GM21526 (cell line): ENCODE measurements around the gene ZEB2.

Experiments
- ATAC-seq: cut with Tn5 transposase; IDR thresholded peaks from one replicate; pipeline ENCODE4 v1.9.1; 2021; ENCODE audit warnings: moderate library complexity; ENCODE audit not compliant: unreplicated experiment, low FRiP score

The ZEB2 gene

GRCh38 chr2:144475044-144475443, 44.9 kb downstream of the ZEB2 start:
- ATAC-seq = no peak

GRCh38 chr2:144474017-144474416, 45.9 kb downstream of the ZEB2 start:
- no peak for ATAC-seq

- ATAC-seq = no peak
These were observed 47.0 kb downstream of the ZEB2 start for GRCh38 chr2:144472911-144473310.

- no peak for ATAC-seq
These were observed 47.9 kb downstream of the ZEB2 start for GRCh38 chr2:144472046-144472412.

GRCh38 chr2:144471305-144472045, 48.4 kb downstream of the ZEB2 start:
- ATAC-seq = peak; percentile 69

DNA sequence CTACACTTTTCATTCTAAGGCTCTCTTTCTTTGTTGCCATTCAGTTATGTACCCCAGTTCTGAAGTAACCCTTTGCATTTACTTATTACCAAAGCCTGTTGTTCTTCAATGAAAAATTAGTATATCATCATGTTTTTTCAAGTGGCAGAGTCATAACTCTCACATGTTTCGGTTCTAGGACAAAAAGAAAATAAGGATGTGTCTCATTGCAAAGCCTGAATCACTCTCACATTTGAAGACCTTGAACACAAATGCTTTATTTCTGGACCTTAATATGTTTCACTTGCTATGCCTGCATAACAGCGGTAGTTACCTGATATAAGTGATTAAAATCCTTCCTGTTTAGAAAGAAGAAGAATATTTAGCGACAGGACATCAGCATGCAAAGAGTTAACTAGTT, 49.1 kb downstream of the ZEB2 start:
- ATAC-seq = no peak

- ATAC-seq = no peak
These were observed 49.6 kb downstream of the ZEB2 start for GRCh38 chr2:144470334-144470733.

DNA sequence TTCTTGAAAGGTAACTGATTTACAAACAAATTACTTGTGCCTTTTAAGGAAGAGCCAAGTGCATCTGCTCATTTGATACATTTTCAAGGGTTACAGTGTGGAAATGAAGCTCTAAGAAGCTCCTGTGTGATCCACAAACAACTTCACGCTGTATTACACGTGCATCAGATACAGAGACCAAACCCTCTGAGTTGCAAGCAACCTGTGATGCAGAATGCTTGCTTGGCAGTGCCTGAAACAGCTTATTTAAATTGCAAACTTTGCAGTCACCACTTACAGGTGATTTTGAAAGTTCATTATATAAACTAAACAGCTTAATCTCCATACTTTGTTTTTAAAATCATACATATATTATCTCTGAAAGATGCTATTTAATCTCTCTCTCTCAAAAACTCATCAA, 50.1 kb downstream of the ZEB2 start:
- no peak for ATAC-seq

DNA sequence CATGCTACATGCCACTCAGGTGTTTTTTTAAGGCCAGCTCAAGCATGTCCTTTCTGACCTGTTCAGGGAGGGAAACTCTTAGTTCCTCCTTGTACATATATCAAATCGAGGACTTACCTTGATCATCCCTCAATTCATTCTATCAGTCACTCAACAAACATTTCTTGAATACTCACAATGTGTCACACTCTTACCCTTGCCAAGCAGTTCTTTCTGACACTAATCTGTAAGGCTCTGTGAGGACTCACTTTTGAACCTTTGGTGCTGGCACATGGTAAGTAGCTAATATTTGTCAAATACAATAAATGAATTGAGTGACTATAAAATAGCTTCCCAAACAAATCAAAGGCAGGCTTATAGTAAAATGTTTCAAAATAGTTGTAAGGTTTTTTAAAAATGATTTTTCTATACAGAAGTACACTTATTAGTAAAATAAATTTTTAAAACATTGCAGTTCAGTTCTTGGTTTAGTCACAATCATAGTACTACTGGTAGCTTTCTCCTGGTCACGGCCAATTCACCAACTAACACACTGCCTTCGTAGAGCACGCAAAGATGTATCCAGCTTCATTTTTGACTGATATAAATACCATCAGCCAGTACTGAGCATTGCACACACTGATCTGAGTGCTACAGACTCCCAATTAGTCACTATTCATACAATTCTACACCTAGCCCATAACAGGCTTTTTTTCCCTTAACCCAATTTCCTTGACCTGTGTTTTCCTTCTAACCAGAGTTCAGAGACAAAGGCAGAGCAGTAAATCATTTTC, 50.9 kb downstream of the ZEB2 start:
- no peak for ATAC-seq

GRCh38 chr2:144467502-144468137, 52.3 kb downstream of the ZEB2 start:
- no peak for ATAC-seq

GRCh38 chr2:144466637-144467036, 53.3 kb downstream of the ZEB2 start:
- ATAC-seq = no peak

DNA sequence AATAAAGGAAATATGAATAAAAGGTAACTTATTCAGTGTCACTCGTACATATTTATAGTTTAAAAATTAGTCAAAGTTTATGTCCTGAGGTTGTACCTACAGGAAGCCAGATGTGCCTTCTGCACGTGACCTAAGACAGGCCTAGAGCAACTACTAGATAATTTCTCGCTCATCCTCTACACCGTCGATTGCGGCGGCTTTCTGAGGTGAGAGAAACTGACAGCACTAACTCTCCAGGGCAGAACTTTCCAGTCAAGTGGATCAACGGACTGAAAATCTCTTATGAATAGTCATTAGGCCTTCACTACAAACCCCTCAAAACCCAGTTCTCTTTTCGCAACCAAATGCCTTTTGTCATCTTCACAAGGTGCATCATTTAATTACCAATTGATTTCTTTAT, 54.2 kb downstream of the ZEB2 start:
- ATAC-seq = no peak

DNA sequence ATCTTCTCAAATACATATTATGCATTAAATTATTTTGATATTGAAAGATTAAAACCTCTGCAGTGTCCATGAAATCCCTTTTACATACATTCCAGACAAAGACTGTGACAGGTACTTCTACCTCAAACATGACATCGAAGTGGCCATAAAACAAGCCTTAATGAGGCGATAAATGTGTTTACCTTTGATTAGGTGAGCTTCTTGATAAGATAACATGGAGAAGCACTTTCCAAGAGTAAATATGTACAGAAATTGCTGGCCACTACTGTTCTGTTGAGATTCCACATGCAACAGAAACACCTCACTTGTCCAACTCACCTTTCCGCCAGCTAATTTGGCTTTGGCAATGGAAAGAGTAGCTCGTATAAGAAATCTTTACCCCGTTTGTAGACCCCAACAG, 55.2 kb downstream of the ZEB2 start:
- ATAC-seq = no peak

GRCh38 chr2:144463266-144463665, 56.7 kb downstream of the ZEB2 start:
- no peak for ATAC-seq

GRCh38 chr2:144462266-144462665, 57.7 kb downstream of the ZEB2 start:
- ATAC-seq = no peak

- no peak for ATAC-seq
These were observed 58.6 kb downstream of the ZEB2 start for GRCh38 chr2:144461308-144461766.

- ATAC-seq = no peak
These were observed 59.1 kb downstream of the ZEB2 start for GRCh38 chr2:144460727-144461307.

GRCh38 chr2:144459937-144460336, 60.0 kb downstream of the ZEB2 start:
- no peak for ATAC-seq

DNA sequence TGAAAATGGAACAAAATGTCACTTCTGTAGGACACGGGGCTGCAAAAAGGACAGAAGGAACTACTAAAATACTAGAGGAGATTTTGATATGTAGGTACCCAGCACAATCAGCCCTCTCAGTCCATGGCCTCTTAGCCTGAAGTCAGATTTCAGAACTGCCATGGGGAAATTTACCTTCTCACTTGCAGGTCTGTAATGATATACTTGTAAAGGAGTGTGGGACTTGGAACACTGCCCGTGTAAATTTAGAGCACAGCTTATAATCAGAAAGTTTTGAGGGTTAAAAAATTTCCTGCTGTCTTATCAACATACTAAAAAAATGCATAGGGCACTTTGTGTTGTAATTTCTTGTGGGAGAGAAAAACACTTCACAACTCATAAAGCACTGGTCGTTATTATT, 60.6 kb downstream of the ZEB2 start:
- no peak for ATAC-seq

GRCh38 chr2:144458541-144458940, 61.4 kb downstream of the ZEB2 start:
- no peak for ATAC-seq

GRCh38 chr2:144456680-144457079, 63.2 kb downstream of the ZEB2 start:
- ATAC-seq = no peak
